GM10248 (cell line): ENCODE measurements around the gene ABCG1.

Source experiments
- CTCF ChIA-PET: fragments of 300-600 bp; sonication (Branson Sonifier 250); formaldehyde crosslinking; extraction: SDS; loops from one replicate; lab custom pipeline; 2021; ENCODE audit warnings: antibody characterized with exemption; lab: Yijun Ruan, JAX
- POLR2A ChIA-PET: fragments of 350-650 bp; sonication (Branson Sonifier 250); formaldehyde crosslinking; extraction: SDS; loops from one replicate; lab custom pipeline; 2020; ENCODE audit warnings: antibody characterized with exemption; lab: Yijun Ruan, JAX
- DNase-seq: peaks from one replicate; pipeline ENCODE4 v3.0.0; 2012; ENCODE audit errors: extremely low spot score
- CTCF ChIP-seq: IDR thresholded peaks from 2 replicates; pipeline ENCODE4 v1.5.1; 2012; ENCODE audit warnings: mild to moderate bottlenecking, low read depth; ENCODE audit errors: extremely low read depth, missing control alignments, control extremely low read depth

Gene ABCG1

DNA sequence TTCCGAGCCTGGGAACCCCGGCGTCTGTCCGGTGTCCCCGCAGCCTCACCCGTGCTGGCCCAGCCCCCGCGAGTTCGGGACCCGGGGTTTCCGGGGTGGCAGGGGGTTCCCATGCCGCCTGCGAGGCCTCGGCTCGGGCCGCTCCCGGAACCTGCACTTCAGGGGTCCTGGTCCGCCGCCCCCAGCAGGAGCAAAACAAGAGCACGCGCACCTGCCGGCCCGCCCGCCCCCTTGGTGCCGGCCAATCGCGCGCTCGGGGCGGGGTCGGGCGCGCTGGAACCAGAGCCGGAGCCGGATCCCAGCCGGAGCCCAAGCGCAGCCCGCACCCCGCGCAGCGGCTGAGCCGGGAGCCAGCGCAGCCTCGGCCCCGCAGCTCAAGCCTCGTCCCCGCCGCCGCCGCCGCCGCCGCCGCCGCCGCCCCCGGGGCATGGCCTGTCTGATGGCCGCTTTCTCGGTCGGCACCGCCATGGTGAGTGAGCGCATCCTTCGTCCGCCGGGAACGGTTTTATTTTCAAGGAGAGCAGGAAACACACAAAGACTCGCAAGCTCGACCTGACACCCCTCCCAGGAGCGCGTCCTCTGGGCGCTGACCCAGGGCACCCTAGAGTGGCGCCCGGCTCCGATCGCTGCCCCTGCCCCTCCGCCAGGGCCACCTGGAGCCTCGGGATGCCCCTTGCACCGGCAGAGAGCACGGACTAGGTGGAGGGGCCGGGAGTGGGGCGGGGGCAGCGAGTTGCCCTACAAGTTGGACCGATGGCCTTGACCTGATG lies at the start of gene ABCG1:
ABCG1 (plus strand) TSS at position 305 of the 770 bp plus-strand sequence; CDS start at position 428, 123 bp downstream.
- no peak for TF ChIP-seq CTCF
- no peak for DNase-seq
- CTCF ChIA-PET: interaction anchor here (1.1 to 2.8 kb wide), 5 partner anchors 13 to 74 kb away, joined by 3 to 26 read pairs (median 8); no protein-coding TSS in a partner anchor
- POLR2A ChIA-PET: no interaction called here

GRCh38 chr21:42169758-42170157 lies 49.2 kb upstream of the ABCG1 start:
- POLR2A ChIA-PET: no interaction called here
- DNase-seq: no peak
- TF ChIP-seq CTCF: no peak
- CTCF ChIA-PET: no interaction called here

DNA sequence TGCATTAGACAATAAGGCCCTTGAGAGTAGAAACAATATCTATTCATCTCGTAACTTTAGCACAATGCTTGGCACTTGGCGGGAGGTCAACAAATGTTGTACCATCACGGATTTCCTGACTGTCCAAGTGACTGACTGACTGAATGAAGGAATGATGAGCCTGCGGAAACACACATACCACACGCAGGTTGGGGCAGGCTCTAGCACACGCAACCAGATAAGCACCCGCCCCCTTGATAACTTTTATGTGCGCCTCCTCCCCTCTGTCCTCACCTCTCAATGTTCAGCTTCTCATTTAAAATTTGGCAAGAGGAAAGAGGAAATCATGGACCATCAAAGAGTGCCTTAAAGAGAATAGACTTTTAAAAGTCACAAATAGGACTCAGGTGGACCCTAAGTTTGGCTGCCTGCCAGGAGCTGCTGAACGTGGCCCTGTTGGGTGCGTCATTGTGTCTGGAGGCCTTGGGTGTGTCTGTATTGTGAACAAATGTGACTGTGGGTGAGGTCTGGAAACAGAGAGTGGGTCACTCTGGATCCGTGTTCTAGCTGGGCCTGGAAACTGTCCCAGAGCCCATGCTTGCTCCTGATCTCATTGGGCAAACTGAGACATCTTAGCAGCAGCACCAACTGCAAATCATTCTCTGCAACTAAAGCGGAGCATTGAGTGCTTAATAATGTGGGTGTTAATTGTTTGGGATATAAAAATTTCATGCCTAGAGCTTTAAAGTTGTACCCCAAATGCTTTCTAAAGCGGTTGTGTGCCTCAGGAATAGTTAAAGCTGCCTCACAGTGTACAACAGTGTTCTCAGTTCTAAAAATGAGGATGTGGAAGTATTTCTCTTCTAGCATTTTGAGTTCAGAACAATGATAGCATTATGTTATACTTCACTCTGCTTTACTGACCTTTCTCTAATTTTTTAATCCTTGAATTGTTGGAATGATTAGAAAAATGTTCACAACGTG lies 47.6 kb upstream of the ABCG1 start:
- TF ChIP-seq CTCF: no peak
- ChIA-PET CTCF (interaction anchor here (1.0 kb wide), 2 partner anchors 87 kb away, joined by 3 read pairs; no protein-coding TSS in a partner anchor), POLR2A (no interaction called here)
- no peak for DNase-seq

GRCh38 chr21:42172596-42173483 lies 46.1 kb upstream of the ABCG1 start:
- no peak for DNase-seq
- POLR2A ChIA-PET: interaction anchor here (0.7 kb wide), 1 partner anchor 1720 kb away, joined by 9 read pairs; no protein-coding TSS in a partner anchor
- CTCF ChIA-PET: interaction anchor here (0.6 to 1.8 kb wide), 3 partner anchors 9 to 86 kb away, joined by 3 to 5 read pairs (median 3); no protein-coding TSS in a partner anchor
- TF ChIP-seq CTCF: no peak

DNA sequence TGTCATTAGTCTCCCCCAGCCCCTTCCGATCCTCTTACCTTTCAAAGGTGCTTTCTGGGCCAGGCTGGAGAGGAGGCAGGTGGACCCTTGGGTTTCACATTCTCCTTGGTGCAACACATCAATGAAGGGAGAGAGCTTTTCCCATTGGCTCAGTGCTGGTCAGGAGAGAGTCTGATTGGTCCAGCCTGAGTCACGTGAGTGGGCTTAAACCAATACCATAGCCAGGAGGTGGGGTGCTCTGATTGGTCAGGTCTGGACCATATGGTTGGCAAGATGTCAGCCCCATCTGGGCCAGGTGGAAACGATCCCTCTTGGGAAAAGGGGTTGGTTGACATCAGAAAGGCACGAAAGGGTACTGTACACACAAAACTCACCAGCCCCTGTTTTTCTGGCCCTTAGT lies 44.8 kb upstream of the ABCG1 start:
- no peak for DNase-seq
- ChIA-PET POLR2A (no interaction called here), CTCF (interaction anchor here (0.9 to 1.8 kb wide), 2 partner anchors 19 to 28 kb away, joined by 3 to 5 read pairs; no protein-coding TSS in a partner anchor)
- TF ChIP-seq CTCF: no peak
